DOHH2 (cell line): ENCODE results near the gene AGRN.
"Not testable (repeated sequence)": the region's sequence is repeated elsewhere in the genome, so short reads cannot be mapped to it uniquely, and the experiment has no call there.

Experiments used
- H3F3A ChIP-seq: fragments of 200-600 bp; sonication (generic), shearing (Covaris generic); 2 replicates; pipeline ENCODE4 v1.6.0; 2016; ENCODE audit warnings: antibody characterized with exemption, mild to moderate bottlenecking; ENCODE audit not compliant: control insufficient read depth, insufficient read depth
- H3K27ac ChIP-seq: fragments of 200-600 bp; sonication (generic); 2 replicates; pipeline ENCODE4 v1.5.1; 2014; ENCODE audit warnings: low read depth, mild to moderate bottlenecking, low read length, moderate library complexity
- H3K27me3 ChIP-seq: fragments of 200-600 bp; sonication (generic); 2 replicates; pipeline ENCODE4 v1.6.1; 2014; ENCODE audit warnings: mild to moderate bottlenecking, low read length, mixed read lengths; ENCODE audit not compliant: control insufficient read depth
- H3K36me3 ChIP-seq: fragments of 200-600 bp; sonication (generic); 2 replicates; pipeline ENCODE4 v1.6.1; 2014; ENCODE audit warnings: mild to moderate bottlenecking, low read length, moderate library complexity, mixed read lengths; ENCODE audit not compliant: control insufficient read depth
- H3K4me1 ChIP-seq: fragments of 200-600 bp; sonication (generic); 2 replicates; pipeline ENCODE4 v1.6.1; 2014; ENCODE audit warnings: mild to moderate bottlenecking, low read length, mixed read lengths; ENCODE audit not compliant: control insufficient read depth
- H3K4me2 ChIP-seq: fragments of 200-600 bp; sonication (generic); 2 replicates; pipeline ENCODE4 v1.6.0; 2014; ENCODE audit warnings: mild to moderate bottlenecking, low read length, moderate library complexity
- H3K4me3 ChIP-seq: fragments of 200-600 bp; sonication (generic); 2 replicates; pipeline ENCODE4 v1.5.1; 2014; ENCODE audit warnings: mild to moderate bottlenecking, low read length, mixed read lengths
- H3K79me2 ChIP-seq: fragments of 200-600 bp; sonication (generic); 2 replicates; pipeline ENCODE4 v1.6.1; 2014; ENCODE audit warnings: mild to moderate bottlenecking, low read length, mixed read lengths; ENCODE audit not compliant: control insufficient read depth
- H3K9me2 ChIP-seq: fragments of 200-600 bp; sonication (generic); replicated peaks from 2 replicates; pipeline ENCODE4 v1.6.1; 2014; ENCODE audit warnings: mild to moderate bottlenecking, low read length, mixed read lengths; ENCODE audit not compliant: control insufficient read depth
- H3K9me3 ChIP-seq: fragments of 200-600 bp; sonication (generic); 2 replicates; pipeline ENCODE4 v1.6.1; 2014; ENCODE audit warnings: antibody characterized with exemption, low read length, mixed read lengths; ENCODE audit not compliant: control insufficient read depth, insufficient read depth
- H4K20me1 ChIP-seq: fragments of 200-600 bp; sonication (generic); 2 replicates; pipeline ENCODE4 v1.6.0; 2014; ENCODE audit warnings: low read depth, mild to moderate bottlenecking, antibody characterized with exemption, low read length, moderate library complexity; ENCODE audit not compliant: control insufficient read depth, insufficient read depth
- CTCF ChIP-seq: fragments of 200-600 bp; sonication (generic); IDR thresholded peaks from one replicate; pipeline ENCODE4 v1.5.1; 2014; ENCODE audit warnings: antibody characterized with exemption, mild to moderate bottlenecking, low read depth, low read length; ENCODE audit not compliant: poor library complexity, severe bottlenecking
- EZH2phosphoT487 ChIP-seq: fragments of 200-600 bp; sonication (generic); IDR thresholded peaks from 2 replicates; pipeline ENCODE4 v1.6.1; 2017; ENCODE audit warnings: borderline replicate concordance, mild to moderate bottlenecking, antibody characterized with exemption, low read length, moderate library complexity, mixed read lengths

Gene AGRN

DNA sequence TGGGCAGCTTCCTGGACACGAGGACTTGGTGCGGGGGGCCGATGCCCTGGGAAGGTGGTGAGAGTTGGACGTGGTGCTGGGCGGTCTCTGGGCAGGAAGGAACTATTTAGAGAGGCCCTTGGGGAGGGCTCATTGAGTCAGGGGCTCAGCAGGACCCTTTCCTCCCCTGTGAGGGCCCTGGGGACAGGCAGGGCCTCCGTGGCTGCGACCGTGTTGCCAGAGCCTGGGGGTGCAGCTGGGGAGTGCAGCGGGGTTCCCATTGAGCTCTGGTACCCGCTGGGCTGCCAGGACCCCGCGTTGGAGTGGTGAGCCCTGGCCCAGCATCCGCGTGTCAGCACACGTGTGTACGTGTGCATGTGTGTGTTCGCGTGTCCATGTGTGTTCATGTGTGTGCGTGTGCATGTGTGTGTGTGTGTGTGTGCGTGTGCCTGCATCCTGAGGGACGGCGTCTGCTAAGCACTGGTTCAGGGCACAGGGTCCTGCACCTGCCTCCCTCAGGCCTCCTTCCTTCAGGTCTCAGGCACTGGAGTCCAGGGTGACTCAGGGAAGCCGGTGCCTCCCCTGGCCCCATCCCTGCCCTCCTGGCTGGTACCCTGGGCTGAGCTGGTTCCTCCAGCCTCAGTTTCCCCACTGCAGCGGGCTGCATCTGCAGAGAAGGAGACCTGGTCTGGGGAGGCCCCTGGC is 43.5 kb downstream of the AGRN start:
- H3K27me3 ChIP-seq: peaks cover 61% of the 10 kb centered on the region
- TF ChIP-seq EZH2phosphoT487: no peak
- TF ChIP-seq CTCF: no peak
- no peaks in the 10 kb centered on the region for H3K9me2 ChIP-seq
- H3K4me1 ChIP-seq: peaks cover 29% of the 10 kb centered on the region
- no peak overlapping the region for H3K27ac ChIP-seq
- H3F3A ChIP-seq: no peaks in the 10 kb centered on the region
- H4K20me1 ChIP-seq: no peaks in the 10 kb centered on the region
- no peak overlapping the region for H3K4me3 ChIP-seq
- H3K36me3 ChIP-seq: no peaks in the 10 kb centered on the region
- no peaks in the 10 kb centered on the region for H3K79me2 ChIP-seq
- H3K4me2 ChIP-seq: peak overlapping the region; percentile 14; the same call in 1 of the 2 replicates
- no peaks in the 10 kb centered on the region for H3K9me3 ChIP-seq

DNA sequence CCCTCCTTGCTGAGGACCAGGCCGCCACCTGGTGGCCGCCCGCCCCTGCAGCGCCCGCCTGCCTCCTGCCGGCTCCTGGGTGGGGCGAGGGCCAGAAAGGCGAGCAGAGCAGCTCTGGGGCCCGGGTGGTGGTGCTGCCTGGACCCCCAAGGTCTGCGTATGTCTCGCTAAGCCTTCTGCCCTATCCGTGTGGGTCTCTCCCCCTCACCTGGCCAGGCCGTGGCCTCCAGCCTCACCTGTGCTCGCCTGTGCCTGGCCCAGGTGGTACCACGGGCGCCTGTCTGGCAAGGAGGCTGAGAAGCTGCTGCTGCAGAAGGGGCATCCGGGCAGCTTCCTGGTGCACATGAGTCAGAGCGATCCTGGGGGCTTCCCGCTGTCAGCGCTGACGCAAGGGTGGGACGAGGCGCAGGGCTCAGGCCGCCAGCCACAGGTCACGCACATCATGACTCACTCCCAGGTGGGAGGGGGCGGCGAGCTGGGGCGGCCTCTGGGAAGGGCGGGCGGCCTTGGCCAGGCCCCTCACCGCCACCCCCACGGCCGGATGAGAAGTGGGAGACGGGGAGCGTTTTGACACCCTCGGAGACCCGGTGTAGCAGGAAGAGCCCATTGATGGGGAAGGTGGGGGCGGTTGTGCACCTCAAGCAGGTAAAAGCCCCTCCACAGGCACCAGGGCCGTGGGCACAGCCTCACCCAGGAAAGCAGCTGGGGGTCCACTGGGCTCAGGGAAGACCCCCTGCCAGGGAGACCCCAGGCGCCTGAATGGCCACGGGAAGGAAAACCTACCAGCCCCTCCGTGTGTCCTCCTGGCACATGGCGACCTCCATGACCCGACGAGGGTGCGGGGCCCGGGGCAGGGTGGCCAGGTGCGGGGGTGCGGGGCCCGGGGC is 44.3 kb downstream of the AGRN start:
- Histone ChIP-seq H4K20me1 (no peaks in the 10 kb centered on the region), H3K79me2 (no peaks in the 10 kb centered on the region), H3K27me3 (peaks cover 54% of the 10 kb centered on the region), H3K9me2 (no peaks in the 10 kb centered on the region), H3K4me2 (peak overlapping the region; percentile 14; the same call in 1 of the 2 replicates), H3K27ac (no peak overlapping the region), H3K4me3 (no peak overlapping the region), H3F3A (no peaks in the 10 kb centered on the region), H3K36me3 (no peaks in the 10 kb centered on the region), H3K4me1 (peaks cover 26% of the 10 kb centered on the region), H3K9me3 (no peaks in the 10 kb centered on the region)
- TF ChIP-seq CTCF (peak; percentile 90), EZH2phosphoT487 (no peak)

DNA sequence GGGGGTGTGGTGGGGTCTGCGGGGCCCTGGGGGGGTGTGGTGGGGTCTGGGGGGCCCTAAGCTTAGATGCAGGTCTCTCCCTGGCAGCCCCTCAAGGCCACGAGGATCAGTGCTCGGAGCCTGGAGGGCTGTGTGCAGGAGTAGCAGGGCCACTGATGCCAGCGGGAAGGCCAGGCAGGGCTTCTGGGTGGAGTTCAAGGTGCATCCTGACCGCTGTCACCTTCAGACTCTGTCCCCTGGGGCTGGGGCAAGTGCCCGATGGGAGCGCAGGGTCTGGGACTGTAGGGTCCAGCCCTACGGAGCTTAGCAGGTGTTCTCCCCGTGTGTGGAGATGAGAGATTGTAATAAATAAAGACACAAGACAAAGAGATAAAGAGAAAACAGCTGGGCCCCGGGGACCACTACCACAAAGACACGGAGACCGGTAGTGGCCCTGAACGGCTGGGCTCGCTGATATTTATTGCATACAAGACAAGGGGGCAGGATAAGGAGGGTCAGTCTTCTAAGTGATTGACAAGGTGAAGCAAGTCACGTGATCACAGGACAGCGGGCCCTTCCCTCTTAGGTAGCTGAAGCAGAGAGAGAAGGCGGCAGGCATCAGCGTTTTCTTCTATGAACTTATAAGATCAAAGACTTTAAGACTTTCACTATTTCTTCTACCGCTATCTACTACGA is 45.5 kb downstream of the AGRN start:
- no peaks in the 10 kb centered on the region for H3K36me3 ChIP-seq
- peaks cover 3% of the 10 kb centered on the region; the same call in 1 of the 2 replicates for H4K20me1 ChIP-seq
- H3K27ac ChIP-seq: no peak overlapping the region
- H3K79me2 ChIP-seq: no peaks in the 10 kb centered on the region
- H3K4me2 ChIP-seq: no peak overlapping the region
- H3K27me3 ChIP-seq: peaks cover 45% of the 10 kb centered on the region
- TF ChIP-seq CTCF: no peak
- no peak for TF ChIP-seq EZH2phosphoT487
- no peaks in the 10 kb centered on the region for H3K9me2 ChIP-seq
- no peak overlapping the region for H3K4me3 ChIP-seq
- peaks cover 33% of the 10 kb centered on the region for H3K4me1 ChIP-seq
- H3F3A ChIP-seq: no peaks in the 10 kb centered on the region
- no peaks in the 10 kb centered on the region for H3K9me3 ChIP-seq

GRCh38 chr1:1065940-1066304 is 46.0 kb downstream of the AGRN start:
- H3K36me3 ChIP-seq, H3K27ac ChIP-seq, H4K20me1 ChIP-seq, H3K9me2 ChIP-seq, H3K4me2 ChIP-seq, H3K9me3 ChIP-seq, H3F3A ChIP-seq, H3K79me2 ChIP-seq, H3K4me3 ChIP-seq: not testable (repeated sequence)
- peaks cover 38% of the 10 kb centered on the region for H3K4me1 ChIP-seq
- H3K27me3 ChIP-seq: peaks cover 42% of the 10 kb centered on the region
